CD14-positive monocyte (primary cell): Measurements from ENCODE around the gene ETFRF1. TPM values are rescaled to one million over a fixed set of nuclear protein-coding genes. Genes with fewer than 3 reads are reported as not detected.
A peak's percentile ranks its signal among the peaks of the same experiment; 100 is the strongest.

Experiments used
- DNase-seq, 3 donors: peaks; one replicate each; pipeline ENCODE4 v3.0.0-alpha.2; 2011 to 2022
- H2AFZ ChIP-seq: 2 replicates; pipeline ENCODE4 v1.6.0; 2012; ENCODE audit warnings: mild to moderate bottlenecking, low read depth, low read length, inconsistent platforms; ENCODE audit not compliant: insufficient read depth, poor library complexity, severe bottlenecking
- H3K27ac ChIP-seq, 2 donors: 1 replicate in 1 of 2; 2 replicates in 1 of 2; pipeline ENCODE4 v1.5.1; 2012 to 2013; ENCODE audit warnings: low read length in 2 of 2, control low read depth in 1 of 2, inconsistent platforms in 1 of 2, low read depth in 1 of 2, mild to moderate bottlenecking in 1 of 2
- H3K27me3 ChIP-seq, 2 donors: one replicate each; pipeline versions ENCODE4 v1.6.0 to v1.6.1; 2011 to 2013; ENCODE audit warnings: low read length in 2 of 2; ENCODE audit not compliant: control insufficient read depth in 2 of 2, insufficient read depth in 2 of 2
- H3K36me3 ChIP-seq, 2 donors: replicated peaks in 1 of 2; 1 replicate in 1 of 2; 2 replicates in 1 of 2; pipeline versions ENCODE4 v1.5.1 to v1.6.1; 2012 to 2013; ENCODE audit warnings: low read length in 2 of 2, control low read depth in 1 of 2, inconsistent platforms in 1 of 2, mild to moderate bottlenecking in 1 of 2; ENCODE audit not compliant: insufficient read depth in 2 of 2, control insufficient read depth in 1 of 2
- H3K4me1 ChIP-seq, 2 donors: 1 replicate in 1 of 2; 2 replicates in 1 of 2; pipeline versions ENCODE4 v1.5.1 to v1.6.1; 2012 to 2013; ENCODE audit warnings: low read length in 2 of 2, control low read depth in 1 of 2, inconsistent platforms in 1 of 2, mild to moderate bottlenecking in 1 of 2, moderate library complexity in 1 of 2; ENCODE audit not compliant: insufficient read depth in 2 of 2, control insufficient read depth in 1 of 2
- H3K4me2 ChIP-seq: replicated peaks from 2 replicates; pipeline ENCODE3; 2012; ENCODE audit warnings: low read length, moderate library complexity, mild to moderate bottlenecking; ENCODE audit not compliant: poor library complexity, severe bottlenecking; ENCODE audit errors: extremely low read depth
- H3K4me3 ChIP-seq, 3 experiments: fragments of 200-600 bp in 1 of 3; sonication (generic) in 1 of 3; replicated peaks in 1 of 3; 1 replicate in 2 of 3; 2 replicates in 1 of 3; pipeline ENCODE4 v1.5.1; 2011 to 2013; ENCODE audit warnings: low read length in 3 of 3, mild to moderate bottlenecking in 3 of 3, control low read depth in 2 of 3, low read depth in 2 of 3, inconsistent platforms in 1 of 3, moderate library complexity in 1 of 3
- H3K79me2 ChIP-seq: 2 replicates; pipeline ENCODE4 v1.6.0; 2012; ENCODE audit warnings: mild to moderate bottlenecking, control low read depth, inconsistent platforms, low read length, moderate library complexity; ENCODE audit not compliant: insufficient read depth
- H3K9ac ChIP-seq: 2 replicates; pipeline ENCODE4 v1.6.0; 2017; ENCODE audit warnings: low read length, mild to moderate bottlenecking; ENCODE audit not compliant: insufficient read depth, poor library complexity, severe bottlenecking
- H3K9me3 ChIP-seq, 2 donors: replicated peaks in 1 of 2; 1 replicate in 1 of 2; 2 replicates in 1 of 2; pipeline versions ENCODE4 v1.5.1 to v1.6.1; 2012 to 2013; ENCODE audit warnings: low read length in 2 of 2, control low read depth in 1 of 2; ENCODE audit not compliant: control insufficient read depth in 1 of 2, insufficient read depth in 1 of 2
- H4K20me1 ChIP-seq: 2 replicates; pipeline ENCODE4 v1.6.0; 2012; ENCODE audit warnings: mild to moderate bottlenecking, low read length, control low read depth, moderate library complexity; ENCODE audit not compliant: insufficient read depth
- H3K27ac Mint-ChIP-seq, 7 donors: one replicate each; pipeline ENCODE4 v1.8.0; 2020; ENCODE audit warnings: mild to moderate bottlenecking in 7 of 7, mixed read lengths in 7 of 7, moderate library complexity in 6 of 7, inconsistent platforms in 2 of 7
- H3K27me3 Mint-ChIP-seq, 3 donors: one replicate each; pipeline ENCODE4 v1.8.0; 2021 to 2022; ENCODE audit warnings: low read depth in 3 of 3, mild to moderate bottlenecking in 3 of 3, mixed read lengths in 3 of 3, moderate library complexity in 3 of 3, inconsistent platforms in 1 of 3
- H3K36me3 Mint-ChIP-seq, 2 donors: one replicate each; pipeline ENCODE4 v1.8.0; 2020; ENCODE audit warnings: mixed read lengths in 2 of 2, inconsistent platforms in 1 of 2, mild to moderate bottlenecking in 1 of 2
- H3K4me1 Mint-ChIP-seq: one replicate; pipeline ENCODE4 v1.8.0; 2020; ENCODE audit warnings: mild to moderate bottlenecking, mixed read lengths
- H3K4me3 Mint-ChIP-seq, 2 donors: one replicate each; pipeline ENCODE4 v1.8.0; 2020; ENCODE audit warnings: mild to moderate bottlenecking in 2 of 2, mixed read lengths in 2 of 2, moderate library complexity in 1 of 2
- H3K9me3 Mint-ChIP-seq, 7 donors: one replicate each; pipeline ENCODE4 v1.8.0; 2020 to 2022; ENCODE audit warnings: mixed read lengths in 7 of 7, mild to moderate bottlenecking in 6 of 7, moderate library complexity in 6 of 7, inconsistent platforms in 2 of 7
- CTCF ChIP-seq: fragments of 200-600 bp; IDR thresholded peaks from one replicate; pipeline ENCODE4 v1.8.0; 2022; ENCODE audit warnings: antibody characterized with exemption, mild to moderate bottlenecking
- WGBS: methylation state at CpG from one replicate; pipeline ENCODE4 v1.1.5; 2013; ENCODE audit warnings: missing lambda C conversion rate; ENCODE audit not compliant: insufficient coverage; 5-methylcytosine and 5-hydroxymethylcytosine counted together
- intact Hi-C, 2 donors: fragments of 100-400 bp; cut with micrococcal nuclease; formaldehyde crosslinking; loops; one replicate each; pipeline versions ENCODE4 v1.15.0 to v1.15.1; 2023
- polyA plus RNA-seq, 3 donors: library from polyadenylated mRNA; depleted of rRNA in 1 of 3; unstranded in 2 of 3; stranded (reverse) in 1 of 3; fragments of 300-500 nt in 2 of 3; fragments of >200 nt in 1 of 3; fragmentation: Illumina TruSeq in 2 of 3; gene quantifications; 1 replicate in 2 of 3; 2 replicates in 1 of 3; pipeline ENCODE4 v1.2.3, GENCODE V29; 2012 to 2021

Gene ETFRF1
- polyA plus RNA-seq, 3 donors, result 9.8 to 28.9 (median 16.0) TPM

- Mint-ChIP-seq H3K9me3 (peaks cover 0 to 3% (median 0%) of the 10 kb centered on the region in 7 donors), H3K4me3 (no peak overlapping the region), H3K36me3 (no peaks in the 10 kb centered on the region), H3K27ac (no peak overlapping the region), H3K27me3 (peaks cover 0 to under 1% (median 0%) of the 10 kb centered on the region in 3 donors), H3K4me1 (peaks cover 14% of the 10 kb centered on the region)
- H3K9ac ChIP-seq, result no peak overlapping the region
- H3K27ac ChIP-seq, result no peak overlapping the region
- no peaks in the 10 kb centered on the region for H4K20me1 ChIP-seq
- no peak overlapping the region for H3K4me2 ChIP-seq
- intact Hi-C loops, result no loop called here
- no peaks in the 10 kb centered on the region for H3K79me2 ChIP-seq
- H3K4me3 ChIP-seq, result no peak overlapping the region
- H3K36me3 ChIP-seq, result no peaks in the 10 kb centered on the region
- no CpG with 5 or more reads among the region's 2 CpGs for WGBS
- H3K9me3 ChIP-seq, result no peaks in the 10 kb centered on the region
- no peak overlapping the region for H2AFZ ChIP-seq
- TF ChIP-seq CTCF, result peak; percentile 81
- H3K27me3 ChIP-seq, result no peaks in the 10 kb centered on the region
- peak in 2 of 3 donors; percentile 10 to 23 for DNase-seq
- peaks cover 13 to 14% of the 10 kb centered on the region in 2 donors for H3K4me1 ChIP-seq
Measured at GRCh38 chr12:25155022-25155576, 39.9 kb upstream of the ETFRF1 start.

GRCh38 chr12:25156061-25156460 lies 39.0 kb upstream of the ETFRF1 start:
- no peaks in the 10 kb centered on the region for H3K9me3 ChIP-seq
- Mint-ChIP-seq H3K9me3 (peaks cover 0 to 2% (median 0%) of the 10 kb centered on the region in 7 donors), H3K27me3 (peaks cover 0 to 2% (median 0%) of the 10 kb centered on the region in 3 donors), H3K36me3 (no peaks in the 10 kb centered on the region), H3K4me1 (peaks cover 14% of the 10 kb centered on the region), H3K27ac (peak overlapping the region in 6 of 7 donors; percentile 28 to 78 (median 72)), H3K4me3 (no peak overlapping the region)
- no peak overlapping the region for H3K9ac ChIP-seq
- H3K79me2 ChIP-seq, result no peaks in the 10 kb centered on the region
- peak; percentile 29 to 50 (median 40) for DNase-seq
- H3K4me1 ChIP-seq, result peaks cover 13 to 14% of the 10 kb centered on the region in 2 donors
- WGBS, result 100% methylated on average over 1 of the region's 4 CpGs
- no peak overlapping the region for H3K27ac ChIP-seq
- no peaks in the 10 kb centered on the region for H4K20me1 ChIP-seq
- no peaks in the 10 kb centered on the region for H3K36me3 ChIP-seq
- H2AFZ ChIP-seq, result no peak overlapping the region
- intact Hi-C loops, result no loop called here
- no peaks in the 10 kb centered on the region for H3K27me3 ChIP-seq
- H3K4me2 ChIP-seq, result no peak overlapping the region
- no peak for TF ChIP-seq CTCF
- no peak overlapping the region for H3K4me3 ChIP-seq
